ENCODE measurements around the gene LMNTD2. TPM values are rescaled to one million over a fixed set of nuclear protein-coding genes. Genes with fewer than 3 reads are reported as not detected.

The LMNTD2 gene
- total and polyA plus RNA-seq, 2 of the 13 experiments (the other 11 are each of a cell fraction or from before 2014, with no cell fraction given), result 1.1 to 3.1 TPM

GRCh38 chr11:506238-506994 is 54.1 kb downstream of the LMNTD2 start (continued):
- TF ChIP-seq, protein P1, sequence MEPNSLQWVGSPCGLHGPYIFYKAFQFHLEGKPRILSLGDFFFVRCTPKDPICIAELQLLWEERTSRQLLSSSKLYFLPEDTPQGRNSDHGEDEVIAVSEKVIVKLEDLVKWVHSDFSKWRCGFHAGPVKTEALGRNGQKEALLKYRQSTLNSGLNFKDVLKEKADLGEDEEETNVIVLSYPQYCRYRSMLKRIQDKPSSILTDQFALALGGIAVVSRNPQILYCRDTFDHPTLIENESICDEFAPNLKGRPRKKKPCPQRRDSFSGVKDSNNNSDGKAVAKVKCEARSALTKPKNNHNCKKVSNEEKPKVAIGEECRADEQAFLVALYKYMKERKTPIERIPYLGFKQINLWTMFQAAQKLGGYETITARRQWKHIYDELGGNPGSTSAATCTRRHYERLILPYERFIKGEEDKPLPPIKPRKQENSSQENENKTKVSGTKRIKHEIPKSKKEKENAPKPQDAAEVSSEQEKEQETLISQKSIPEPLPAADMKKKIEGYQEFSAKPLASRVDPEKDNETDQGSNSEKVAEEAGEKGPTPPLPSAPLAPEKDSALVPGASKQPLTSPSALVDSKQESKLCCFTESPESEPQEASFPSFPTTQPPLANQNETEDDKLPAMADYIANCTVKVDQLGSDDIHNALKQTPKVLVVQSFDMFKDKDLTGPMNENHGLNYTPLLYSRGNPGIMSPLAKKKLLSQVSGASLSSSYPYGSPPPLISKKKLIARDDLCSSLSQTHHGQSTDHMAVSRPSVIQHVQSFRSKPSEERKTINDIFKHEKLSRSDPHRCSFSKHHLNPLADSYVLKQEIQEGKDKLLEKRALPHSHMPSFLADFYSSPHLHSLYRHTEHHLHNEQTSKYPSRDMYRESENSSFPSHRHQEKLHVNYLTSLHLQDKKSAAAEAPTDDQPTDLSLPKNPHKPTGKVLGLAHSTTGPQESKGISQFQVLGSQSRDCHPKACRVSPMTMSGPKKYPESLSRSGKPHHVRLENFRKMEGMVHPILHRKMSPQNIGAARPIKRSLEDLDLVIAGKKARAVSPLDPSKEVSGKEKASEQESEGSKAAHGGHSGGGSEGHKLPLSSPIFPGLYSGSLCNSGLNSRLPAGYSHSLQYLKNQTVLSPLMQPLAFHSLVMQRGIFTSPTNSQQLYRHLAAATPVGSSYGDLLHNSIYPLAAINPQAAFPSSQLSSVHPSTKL (CRISPR knock-in tag; IDR thresholded peaks at IDR 0.05), result peak; percentile 16; the same call in 1 of the 2 replicates
- no peak for TF ChIP-seq ZFYVE20 (CRISPR knock-in tag; IDR thresholded peaks at IDR 0.05; ENCODE audit: borderline replicate concordance, low read depth)
- no peak; the same call in 1 of the 2 replicates for TF ChIP-seq ZNF296 (CRISPR knock-in tag; conservative IDR thresholded peaks at IDR 0.05)
- TF ChIP-seq ZNF484 (CRISPR knock-in tag; IDR thresholded peaks at IDR 0.05; ENCODE audit: borderline replicate concordance, low read depth), result no peak
- no peak for TF ChIP-seq RORA (CRISPR knock-in tag; IDR thresholded peaks at IDR 0.05)
- TF ChIP-seq JUN (CRISPR knock-in tag; IDR thresholded peaks at IDR 0.05), result 0 out of 2 replicates have a peak, but pooled peaks have one; percentile 48
- TF ChIP-seq ZNF317 (CRISPR knock-in tag; IDR thresholded peaks at IDR 0.05), result peak; percentile 75; the same call in 1 of the 2 replicates
- TF ChIP-seq LRRFIP1 (CRISPR knock-in tag; conservative IDR thresholded peaks at IDR 0.05), result no peak
- TF ChIP-seq HNRNPLL (IDR thresholded peaks at IDR 0.05; ENCODE audit: low read depth, low read length, poor library complexity, severe bottlenecking), result peak; percentile 53
- TF ChIP-seq XRCC5 (optimal IDR thresholded peaks at IDR 0.05; ENCODE audit: low read length), result peak; percentile 12
- no peak for TF ChIP-seq MIER3 (CRISPR knock-in tag; IDR thresholded peaks at IDR 0.05; ENCODE audit: borderline replicate concordance)
- TF ChIP-seq, protein P2, sequence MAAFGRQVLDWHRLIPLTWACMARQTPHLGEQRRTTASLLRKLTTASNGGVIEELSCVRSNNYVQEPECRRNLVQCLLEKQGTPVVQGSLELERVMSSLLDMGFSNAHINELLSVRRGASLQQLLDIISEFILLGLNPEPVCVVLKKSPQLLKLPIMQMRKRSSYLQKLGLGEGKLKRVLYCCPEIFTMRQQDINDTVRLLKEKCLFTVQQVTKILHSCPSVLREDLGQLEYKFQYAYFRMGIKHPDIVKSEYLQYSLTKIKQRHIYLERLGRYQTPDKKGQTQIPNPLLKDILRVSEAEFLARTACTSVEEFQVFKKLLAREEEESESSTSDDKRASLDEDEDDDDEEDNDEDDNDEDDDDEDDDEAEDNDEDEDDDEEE (CRISPR knock-in tag; IDR thresholded peaks at IDR 0.05), result peak; percentile 12; the same call in 1 of the 2 replicates
- no peak for TF ChIP-seq GLMP (CRISPR knock-in tag; IDR thresholded peaks at IDR 0.05; ENCODE audit: borderline replicate concordance)
- TF ChIP-seq, protein P3, sequence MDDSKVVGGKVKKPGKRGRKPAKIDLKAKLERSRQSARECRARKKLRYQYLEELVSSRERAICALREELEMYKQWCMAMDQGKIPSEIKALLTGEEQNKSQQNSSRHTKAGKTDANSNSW (CRISPR knock-in tag; IDR thresholded peaks at IDR 0.05; ENCODE audit: borderline replicate concordance), result peak; percentile 13; the same call in 1 of the 2 replicates
- no peak for TF ChIP-seq ZNF614 (CRISPR knock-in tag; IDR thresholded peaks at IDR 0.05; ENCODE audit: borderline replicate concordance)
- TF ChIP-seq KLF15 (CRISPR knock-in tag; IDR thresholded peaks at IDR 0.05; ENCODE audit: borderline replicate concordance), result no peak
- no peak for TF ChIP-seq MATR3 (CRISPR knock-in tag; IDR thresholded peaks at IDR 0.05)
- TF ChIP-seq POLR2A (IDR thresholded peaks at IDR 0.05; ENCODE audit: insufficient read depth in 1 of 2, low read depth in 2 of 2, low read length in 2 of 2), result peak; percentile 60 to 61; a peak in 3 of 4 replicates
- no peak for TF ChIP-seq ZNF775 (CRISPR knock-in tag; IDR thresholded peaks at IDR 0.05; ENCODE audit: borderline replicate concordance)
- TF ChIP-seq PTBP1 (IDR thresholded peaks at IDR 0.05; ENCODE audit: low read depth, low read length, poor library complexity, severe bottlenecking), result no peak

Measured in HepG2 (cell line).